HG03460 (cell line): ENCODE results near the gene SLC7A9.
"Not testable (repeated sequence)": the region's sequence is repeated elsewhere in the genome, so short reads cannot be mapped to it uniquely, and the experiment has no call there.

Source experiments
- ATAC-seq: cut with Tn5 transposase; IDR thresholded peaks from one replicate; pipeline ENCODE4 v1.9.1; 2021; ENCODE audit not compliant: unreplicated experiment

Gene SLC7A9

GRCh38 chr19:32885255-32885654 lies 15.7 kb upstream of the SLC7A9 start:
- ATAC-seq = not testable (repeated sequence)

GRCh38 chr19:32881766-32882165 lies 12.2 kb upstream of the SLC7A9 start:
- ATAC-seq = no peak

- ATAC-seq = no peak
These were observed 11.1 kb upstream of the SLC7A9 start for GRCh38 chr19:32880622-32881021.

GRCh38 chr19:32879741-32880140 lies 10.2 kb upstream of the SLC7A9 start:
- ATAC-seq = no peak

- ATAC-seq = no peak
These were observed 9.4 kb upstream of the SLC7A9 start for GRCh38 chr19:32878988-32879387.

GRCh38 chr19:32877977-32878745 lies 8.6 kb upstream of the SLC7A9 start:
- no peak for ATAC-seq

GRCh38 chr19:32877323-32877912 lies 7.9 kb upstream of the SLC7A9 start:
- no peak for ATAC-seq

- no peak for ATAC-seq
These were observed 7.3 kb upstream of the SLC7A9 start for GRCh38 chr19:32876919-32877285.

GRCh38 chr19:32876236-32876918 lies 6.8 kb upstream of the SLC7A9 start:
- ATAC-seq = no peak

GRCh38 chr19:32875428-32875827 lies 5.9 kb upstream of the SLC7A9 start:
- no peak for ATAC-seq

GRCh38 chr19:32874605-32875004 lies 5.0 kb upstream of the SLC7A9 start:
- no peak for ATAC-seq

GRCh38 chr19:32873247-32873959 lies 3.8 kb upstream of the SLC7A9 start:
- ATAC-seq = no peak

- ATAC-seq = no peak
These were observed 2.8 kb upstream of the SLC7A9 start for GRCh38 chr19:32872391-32872790.

GRCh38 chr19:32870981-32871451 lies 1.4 kb upstream of the SLC7A9 start:
- ATAC-seq = no peak

GRCh38 chr19:32869966-32870573 lies 503 bp upstream of the SLC7A9 start:
- ATAC-seq = no peak

GRCh38 chr19:32868206-32868950 lies 1.2 kb downstream of the SLC7A9 start:
- no peak for ATAC-seq

- ATAC-seq = not testable (repeated sequence)
These were observed 2.1 kb downstream of the SLC7A9 start for GRCh38 chr19:32867436-32867835.

GRCh38 chr19:32866564-32867265 lies 2.9 kb downstream of the SLC7A9 start:
- no peak for ATAC-seq

GRCh38 chr19:32866061-32866460 lies 3.5 kb downstream of the SLC7A9 start:
- ATAC-seq = no peak

GRCh38 chr19:32865326-32865725 lies 4.2 kb downstream of the SLC7A9 start:
- no peak for ATAC-seq
